HEK293 (cell line): ENCODE results near the gene HOXB9.

Experiments used
- KLF9 ChIP-seq: fragments of 450-650 bp; formaldehyde crosslinking; IDR thresholded peaks from 2 replicates; pipeline ENCODE4 v1.5.1; 2016; ENCODE audit warnings: missing biosample characterization, missing genetic modification characterization, low read depth
- ZBTB20 ChIP-seq: fragments of 450-650 bp; formaldehyde crosslinking; IDR thresholded peaks from 2 replicates; pipeline ENCODE4 v1.5.1; 2016; ENCODE audit warnings: missing biosample characterization, missing genetic modification characterization
- ZBTB21 ChIP-seq: fragments of 450-650 bp; formaldehyde crosslinking; IDR thresholded peaks from 2 replicates; pipeline ENCODE4 v1.5.1; 2017; ENCODE audit warnings: missing biosample characterization, missing genetic modification characterization
- ZNF121 ChIP-seq: fragments of 450-650 bp; formaldehyde crosslinking; IDR thresholded peaks from 2 replicates; pipeline ENCODE4 v1.5.1; 2016; ENCODE audit warnings: missing biosample characterization, missing genetic modification characterization
- ZNF138 ChIP-seq: fragments of 450-650 bp; formaldehyde crosslinking; IDR thresholded peaks from 2 replicates; pipeline ENCODE4 v1.5.1; 2016; ENCODE audit warnings: missing biosample characterization, missing genetic modification characterization, borderline replicate concordance
- ZNF146 ChIP-seq: fragments of 450-650 bp; formaldehyde crosslinking; IDR thresholded peaks from 2 replicates; pipeline ENCODE4 v1.5.1; 2016; ENCODE audit warnings: missing biosample characterization, missing genetic modification characterization
- ZNF175 ChIP-seq: fragments of 450-650 bp; formaldehyde crosslinking; IDR thresholded peaks from 2 replicates; pipeline ENCODE4 v1.5.1; 2016; ENCODE audit warnings: missing biosample characterization, missing genetic modification characterization
- ZNF239 ChIP-seq: fragments of 450-650 bp; formaldehyde crosslinking; IDR thresholded peaks from 2 replicates; pipeline ENCODE4 v1.5.1; 2016; ENCODE audit warnings: missing biosample characterization, missing genetic modification characterization
- ZNF292 ChIP-seq: fragments of 450-650 bp; formaldehyde crosslinking; IDR thresholded peaks from 2 replicates; pipeline ENCODE4 v1.5.1; 2016; ENCODE audit warnings: low read depth, missing biosample characterization, missing genetic modification characterization, borderline replicate concordance
- ZNF350 ChIP-seq: fragments of 450-650 bp; formaldehyde crosslinking; IDR thresholded peaks from 2 replicates; pipeline ENCODE4 v1.5.0; 2017; ENCODE audit warnings: missing biosample characterization, mild to moderate bottlenecking, missing genetic modification characterization
- ZNF423 ChIP-seq: fragments of 450-650 bp; formaldehyde crosslinking; IDR thresholded peaks from 2 replicates; pipeline ENCODE4 v1.5.1; 2016; ENCODE audit warnings: missing biosample characterization, missing genetic modification characterization
- ZNF521 ChIP-seq: fragments of 450-650 bp; formaldehyde crosslinking; IDR thresholded peaks from 2 replicates; pipeline ENCODE4 v1.5.1; 2017; ENCODE audit warnings: missing biosample characterization, mild to moderate bottlenecking, missing genetic modification characterization
- ZNF530 ChIP-seq: fragments of 450-650 bp; formaldehyde crosslinking; IDR thresholded peaks from 2 replicates; pipeline ENCODE4 v1.5.1; 2016; ENCODE audit warnings: low read depth, missing biosample characterization, missing genetic modification characterization
- ZNF555 ChIP-seq: fragments of 450-650 bp; formaldehyde crosslinking; conservative IDR thresholded peaks from 2 replicates; pipeline ENCODE4 v1.5.1; 2017; ENCODE audit warnings: missing biosample characterization, mild to moderate bottlenecking, missing genetic modification characterization, inconsistent platforms
- ZNF558 ChIP-seq: fragments of 450-650 bp; formaldehyde crosslinking; IDR thresholded peaks from 2 replicates; pipeline ENCODE4 v1.5.1; 2016; ENCODE audit warnings: missing biosample characterization, missing genetic modification characterization
- ZNF585B ChIP-seq: fragments of 450-650 bp; formaldehyde crosslinking; IDR thresholded peaks from 2 replicates; pipeline ENCODE4 v1.5.1; 2016; ENCODE audit warnings: missing biosample characterization, missing genetic modification characterization
- ZNF768 ChIP-seq: fragments of 450-650 bp; formaldehyde crosslinking; IDR thresholded peaks from 2 replicates; pipeline ENCODE4 v1.5.1; 2018; ENCODE audit warnings: missing biosample characterization, mild to moderate bottlenecking, missing genetic modification characterization
- ZNF791 ChIP-seq: fragments of 450-650 bp; formaldehyde crosslinking; IDR thresholded peaks from 2 replicates; pipeline ENCODE4 v1.5.1; 2016; ENCODE audit warnings: missing biosample characterization, missing genetic modification characterization
- TF ChIP-seq, protein P1 (sequence below): fragments of 450-650 bp; formaldehyde crosslinking; IDR thresholded peaks from 2 replicates; pipeline ENCODE4 v1.5.1; 2016; ENCODE audit warnings: missing biosample characterization, missing genetic modification characterization
- TF ChIP-seq, protein P2 (sequence below): fragments of 450-650 bp; formaldehyde crosslinking; conservative IDR thresholded peaks from 2 replicates; pipeline ENCODE4 v1.5.1; 2016; ENCODE audit warnings: low read depth, missing biosample characterization, missing genetic modification characterization
- TF ChIP-seq, protein P3 (sequence below): fragments of 450-650 bp; formaldehyde crosslinking; IDR thresholded peaks from 2 replicates; pipeline ENCODE4 v1.5.1; 2016; ENCODE audit warnings: missing biosample characterization, missing genetic modification characterization
- TF ChIP-seq, protein P4 (sequence below): fragments of 450-650 bp; formaldehyde crosslinking; IDR thresholded peaks from 2 replicates; pipeline ENCODE4 v1.5.1; 2016; ENCODE audit warnings: missing biosample characterization, missing genetic modification characterization
- TF ChIP-seq, protein P5 (sequence below): fragments of 450-650 bp; formaldehyde crosslinking; IDR thresholded peaks from 2 replicates; pipeline ENCODE4 v1.5.1; 2016; ENCODE audit warnings: missing biosample characterization, missing genetic modification characterization

The HOXB9 gene

DNA sequence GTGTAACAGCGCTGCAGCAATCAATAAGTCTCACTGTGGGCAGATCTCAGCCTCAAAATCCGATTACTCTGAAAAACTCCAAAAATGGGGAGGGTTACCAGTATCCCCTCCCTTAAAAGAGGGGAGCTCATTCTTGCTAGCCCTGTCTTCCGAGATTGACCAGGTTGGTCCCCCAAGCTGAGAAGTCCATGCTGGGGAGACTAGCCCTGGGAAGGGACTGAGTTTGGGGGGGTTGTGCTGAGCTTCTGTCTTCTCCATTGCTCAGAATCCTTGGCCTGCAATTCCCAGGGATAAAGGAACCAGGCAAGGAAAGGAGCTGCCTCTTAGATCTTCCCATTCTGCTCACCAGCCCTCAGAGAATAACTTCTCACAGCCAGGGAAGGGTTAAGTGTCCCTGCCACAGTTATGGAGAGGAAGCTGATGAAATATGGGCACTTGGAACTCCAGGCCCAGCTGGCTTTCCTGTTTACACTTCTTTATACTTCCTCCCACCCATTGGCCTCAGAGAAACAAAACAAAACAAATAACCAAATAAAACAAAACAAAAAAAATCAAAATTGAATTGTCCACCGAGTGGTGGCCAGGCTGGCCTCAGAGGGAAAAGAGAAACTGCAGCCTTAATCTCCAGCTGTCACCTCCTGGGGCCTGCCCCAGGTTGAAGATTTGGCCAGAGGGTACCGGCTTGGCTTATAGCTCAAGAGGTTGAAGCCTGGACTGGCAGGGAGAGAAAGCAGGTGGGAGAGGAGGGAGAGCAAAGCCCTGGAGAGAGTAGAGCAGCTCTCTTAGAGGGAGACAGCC lies 38.7 kb downstream of the HOXB9 start (continued):
- TF ChIP-seq, protein P1, sequence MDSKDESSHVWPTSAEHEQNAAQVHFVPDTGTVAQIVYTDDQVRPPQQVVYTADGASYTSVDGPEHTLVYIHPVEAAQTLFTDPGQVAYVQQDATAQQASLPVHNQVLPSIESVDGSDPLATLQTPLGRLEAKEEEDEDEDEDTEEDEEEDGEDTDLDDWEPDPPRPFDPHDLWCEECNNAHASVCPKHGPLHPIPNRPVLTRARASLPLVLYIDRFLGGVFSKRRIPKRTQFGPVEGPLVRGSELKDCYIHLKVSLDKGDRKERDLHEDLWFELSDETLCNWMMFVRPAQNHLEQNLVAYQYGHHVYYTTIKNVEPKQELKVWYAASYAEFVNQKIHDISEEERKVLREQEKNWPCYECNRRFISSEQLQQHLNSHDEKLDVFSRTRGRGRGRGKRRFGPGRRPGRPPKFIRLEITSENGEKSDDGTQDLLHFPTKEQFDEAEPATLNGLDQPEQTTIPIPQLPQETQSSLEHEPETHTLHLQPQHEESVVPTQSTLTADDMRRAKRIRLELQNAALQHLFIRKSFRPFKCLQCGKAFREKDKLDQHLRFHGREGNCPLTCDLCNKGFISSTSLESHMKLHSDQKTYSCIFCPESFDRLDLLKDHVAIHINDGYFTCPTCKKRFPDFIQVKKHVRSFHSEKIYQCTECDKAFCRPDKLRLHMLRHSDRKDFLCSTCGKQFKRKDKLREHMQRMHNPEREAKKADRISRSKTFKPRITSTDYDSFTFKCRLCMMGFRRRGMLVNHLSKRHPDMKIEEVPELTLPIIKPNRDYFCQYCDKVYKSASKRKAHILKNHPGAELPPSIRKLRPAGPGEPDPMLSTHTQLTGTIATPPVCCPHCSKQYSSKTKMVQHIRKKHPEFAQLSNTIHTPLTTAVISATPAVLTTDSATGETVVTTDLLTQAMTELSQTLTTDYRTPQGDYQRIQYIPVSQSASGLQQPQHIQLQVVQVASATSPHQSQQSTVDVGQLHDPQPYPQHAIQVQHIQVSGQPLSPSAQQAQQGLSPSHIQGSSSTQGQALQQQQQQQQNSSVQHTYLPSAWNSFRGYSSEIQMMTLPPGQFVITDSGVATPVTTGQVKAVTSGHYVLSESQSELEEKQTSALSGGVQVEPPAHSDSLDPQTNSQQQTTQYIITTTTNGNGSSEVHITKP (tag by site-specific recombination): peak; percentile 80
- TF ChIP-seq ZNF350 (tag by site-specific recombination) (no peak), ZNF121 (tag by site-specific recombination) (no peak), ZNF530 (no peak), ZBTB21 (tag by site-specific recombination) (no peak), ZNF585B (tag by site-specific recombination) (no peak), ZNF292 (tag by site-specific recombination) (no peak), ZNF768 (tag by site-specific recombination) (no peak), ZNF146 (tag by site-specific recombination) (no peak), ZNF521 (tag by site-specific recombination) (no peak), KLF9 (peak; percentile 10; the same call in 1 of the 2 replicates), ZNF138 (tag by site-specific recombination) (no peak), ZBTB20 (tag by site-specific recombination) (no peak), ZNF423 (no peak; the same call in 1 of the 2 replicates), ZNF558 (peak; percentile 48; the same call in 1 of the 2 replicates), ZNF555 (no peak), ZNF175 (tag by site-specific recombination) (no peak), ZNF239 (tag by site-specific recombination) (no peak), ZNF791 (no peak)
- TF ChIP-seq, protein P2, sequence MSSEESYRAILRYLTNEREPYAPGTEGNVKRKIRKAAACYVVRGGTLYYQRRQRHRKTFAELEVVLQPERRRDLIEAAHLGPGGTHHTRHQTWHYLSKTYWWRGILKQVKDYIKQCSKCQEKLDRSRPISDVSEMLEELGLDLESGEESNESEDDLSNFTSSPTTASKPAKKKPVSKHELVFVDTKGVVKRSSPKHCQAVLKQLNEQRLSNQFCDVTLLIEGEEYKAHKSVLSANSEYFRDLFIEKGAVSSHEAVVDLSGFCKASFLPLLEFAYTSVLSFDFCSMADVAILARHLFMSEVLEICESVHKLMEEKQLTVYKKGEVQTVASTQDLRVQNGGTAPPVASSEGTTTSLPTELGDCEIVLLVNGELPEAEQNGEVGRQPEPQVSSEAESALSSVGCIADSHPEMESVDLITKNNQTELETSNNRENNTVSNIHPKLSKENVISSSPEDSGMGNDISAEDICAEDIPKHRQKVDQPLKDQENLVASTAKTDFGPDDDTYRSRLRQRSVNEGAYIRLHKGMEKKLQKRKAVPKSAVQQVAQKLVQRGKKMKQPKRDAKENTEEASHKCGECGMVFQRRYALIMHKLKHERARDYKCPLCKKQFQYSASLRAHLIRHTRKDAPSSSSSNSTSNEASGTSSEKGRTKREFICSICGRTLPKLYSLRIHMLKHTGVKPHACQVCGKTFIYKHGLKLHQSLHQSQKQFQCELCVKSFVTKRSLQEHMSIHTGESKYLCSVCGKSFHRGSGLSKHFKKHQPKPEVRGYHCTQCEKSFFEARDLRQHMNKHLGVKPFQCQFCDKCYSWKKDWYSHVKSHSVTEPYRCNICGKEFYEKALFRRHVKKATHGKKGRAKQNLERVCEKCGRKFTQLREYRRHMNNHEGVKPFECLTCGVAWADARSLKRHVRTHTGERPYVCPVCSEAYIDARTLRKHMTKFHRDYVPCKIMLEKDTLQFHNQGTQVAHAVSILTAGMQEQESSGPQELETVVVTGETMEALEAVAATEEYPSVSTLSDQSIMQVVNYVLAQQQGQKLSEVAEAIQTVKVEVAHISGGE: peak; percentile 52
- TF ChIP-seq, protein P3, sequence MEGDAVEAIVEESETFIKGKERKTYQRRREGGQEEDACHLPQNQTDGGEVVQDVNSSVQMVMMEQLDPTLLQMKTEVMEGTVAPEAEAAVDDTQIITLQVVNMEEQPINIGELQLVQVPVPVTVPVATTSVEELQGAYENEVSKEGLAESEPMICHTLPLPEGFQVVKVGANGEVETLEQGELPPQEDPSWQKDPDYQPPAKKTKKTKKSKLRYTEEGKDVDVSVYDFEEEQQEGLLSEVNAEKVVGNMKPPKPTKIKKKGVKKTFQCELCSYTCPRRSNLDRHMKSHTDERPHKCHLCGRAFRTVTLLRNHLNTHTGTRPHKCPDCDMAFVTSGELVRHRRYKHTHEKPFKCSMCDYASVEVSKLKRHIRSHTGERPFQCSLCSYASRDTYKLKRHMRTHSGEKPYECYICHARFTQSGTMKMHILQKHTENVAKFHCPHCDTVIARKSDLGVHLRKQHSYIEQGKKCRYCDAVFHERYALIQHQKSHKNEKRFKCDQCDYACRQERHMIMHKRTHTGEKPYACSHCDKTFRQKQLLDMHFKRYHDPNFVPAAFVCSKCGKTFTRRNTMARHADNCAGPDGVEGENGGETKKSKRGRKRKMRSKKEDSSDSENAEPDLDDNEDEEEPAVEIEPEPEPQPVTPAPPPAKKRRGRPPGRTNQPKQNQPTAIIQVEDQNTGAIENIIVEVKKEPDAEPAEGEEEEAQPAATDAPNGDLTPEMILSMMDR (tag by site-specific recombination): no peak
- TF ChIP-seq, protein P4, sequence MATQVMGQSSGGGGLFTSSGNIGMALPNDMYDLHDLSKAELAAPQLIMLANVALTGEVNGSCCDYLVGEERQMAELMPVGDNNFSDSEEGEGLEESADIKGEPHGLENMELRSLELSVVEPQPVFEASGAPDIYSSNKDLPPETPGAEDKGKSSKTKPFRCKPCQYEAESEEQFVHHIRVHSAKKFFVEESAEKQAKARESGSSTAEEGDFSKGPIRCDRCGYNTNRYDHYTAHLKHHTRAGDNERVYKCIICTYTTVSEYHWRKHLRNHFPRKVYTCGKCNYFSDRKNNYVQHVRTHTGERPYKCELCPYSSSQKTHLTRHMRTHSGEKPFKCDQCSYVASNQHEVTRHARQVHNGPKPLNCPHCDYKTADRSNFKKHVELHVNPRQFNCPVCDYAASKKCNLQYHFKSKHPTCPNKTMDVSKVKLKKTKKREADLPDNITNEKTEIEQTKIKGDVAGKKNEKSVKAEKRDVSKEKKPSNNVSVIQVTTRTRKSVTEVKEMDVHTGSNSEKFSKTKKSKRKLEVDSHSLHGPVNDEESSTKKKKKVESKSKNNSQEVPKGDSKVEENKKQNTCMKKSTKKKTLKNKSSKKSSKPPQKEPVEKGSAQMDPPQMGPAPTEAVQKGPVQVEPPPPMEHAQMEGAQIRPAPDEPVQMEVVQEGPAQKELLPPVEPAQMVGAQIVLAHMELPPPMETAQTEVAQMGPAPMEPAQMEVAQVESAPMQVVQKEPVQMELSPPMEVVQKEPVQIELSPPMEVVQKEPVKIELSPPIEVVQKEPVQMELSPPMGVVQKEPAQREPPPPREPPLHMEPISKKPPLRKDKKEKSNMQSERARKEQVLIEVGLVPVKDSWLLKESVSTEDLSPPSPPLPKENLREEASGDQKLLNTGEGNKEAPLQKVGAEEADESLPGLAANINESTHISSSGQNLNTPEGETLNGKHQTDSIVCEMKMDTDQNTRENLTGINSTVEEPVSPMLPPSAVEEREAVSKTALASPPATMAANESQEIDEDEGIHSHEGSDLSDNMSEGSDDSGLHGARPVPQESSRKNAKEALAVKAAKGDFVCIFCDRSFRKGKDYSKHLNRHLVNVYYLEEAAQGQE (tag by site-specific recombination): no peak
- TF ChIP-seq, protein P5, sequence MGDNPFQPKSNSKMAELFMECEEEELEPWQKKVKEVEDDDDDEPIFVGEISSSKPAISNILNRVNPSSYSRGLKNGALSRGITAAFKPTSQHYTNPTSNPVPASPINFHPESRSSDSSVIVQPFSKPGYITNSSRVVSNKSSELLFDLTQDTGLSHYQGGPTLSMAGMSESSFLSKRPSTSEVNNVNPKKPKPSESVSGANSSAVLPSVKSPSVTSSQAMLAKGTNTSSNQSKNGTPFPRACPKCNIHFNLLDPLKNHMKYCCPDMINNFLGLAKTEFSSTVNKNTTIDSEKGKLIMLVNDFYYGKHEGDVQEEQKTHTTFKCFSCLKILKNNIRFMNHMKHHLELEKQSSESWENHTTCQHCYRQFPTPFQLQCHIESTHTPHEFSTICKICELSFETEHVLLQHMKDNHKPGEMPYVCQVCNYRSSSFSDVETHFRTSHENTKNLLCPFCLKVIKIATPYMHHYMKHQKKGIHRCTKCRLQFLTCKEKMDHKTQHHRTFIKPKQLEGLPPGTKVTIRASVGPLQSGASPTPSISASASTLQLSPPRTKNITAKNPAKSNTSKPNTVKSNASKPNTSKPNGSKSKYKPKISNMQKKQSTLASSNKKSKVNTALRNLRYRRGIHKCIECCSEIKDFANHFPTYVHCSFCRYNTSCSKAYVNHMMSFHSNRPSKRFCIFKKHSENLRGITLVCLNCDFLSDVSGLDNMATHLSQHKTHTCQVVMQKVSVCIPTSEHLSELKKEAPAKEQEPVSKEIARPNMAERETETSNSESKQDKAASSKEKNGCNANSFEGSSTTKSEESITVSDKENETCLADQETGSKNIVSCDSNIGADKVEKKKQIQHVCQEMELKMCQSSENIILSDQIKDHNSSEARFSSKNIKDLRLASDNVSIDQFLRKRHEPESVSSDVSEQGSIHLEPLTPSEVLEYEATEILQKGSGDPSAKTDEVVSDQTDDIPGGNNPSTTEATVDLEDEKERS (tag by site-specific recombination): no peak
